ENCODE data around the gene KRT83.
"Not testable (repeated sequence)": the region's sequence is repeated elsewhere in the genome, so short reads cannot be mapped to it uniquely, and the experiment has no call there.

Gene KRT83

GRCh38 chr12:52286857-52287785, 34.1 kb downstream of the KRT83 start:
- not testable (repeated sequence) for DNase-seq (ENCODE audit: low spot score)

GRCh38 chr12:52285851-52286530, 35.2 kb downstream of the KRT83 start:
- no peak for DNase-seq (ENCODE audit: low spot score)

- DNase-seq (ENCODE audit: low spot score), result no peak
Measured at GRCh38 chr12:52285172-52285745, 35.9 kb downstream of the KRT83 start.

- no peak for DNase-seq (ENCODE audit: low spot score)
Measured at GRCh38 chr12:52284562-52285171, 36.5 kb downstream of the KRT83 start.

GRCh38 chr12:52280796-52281560, 40.2 kb downstream of the KRT83 start:
- DNase-seq (ENCODE audit: low spot score), result no peak

GRCh38 chr12:52280319-52280795, 40.8 kb downstream of the KRT83 start:
- no peak for DNase-seq (ENCODE audit: low spot score)

GRCh38 chr12:52279422-52280318, 41.5 kb downstream of the KRT83 start:
- no peak for DNase-seq (ENCODE audit: low spot score)

- peak; percentile 60 for DNase-seq (ENCODE audit: low spot score)
Measured at GRCh38 chr12:52278575-52279421, 42.4 kb downstream of the KRT83 start.

- no peak for DNase-seq (ENCODE audit: low spot score)
Measured at GRCh38 chr12:52277486-52278245, 43.5 kb downstream of the KRT83 start.

- no peak for DNase-seq (ENCODE audit: low spot score)
Measured at GRCh38 chr12:52275686-52276085, 45.5 kb downstream of the KRT83 start.

- no peak for DNase-seq (ENCODE audit: low spot score)
Measured at GRCh38 chr12:52274521-52275120, 46.6 kb downstream of the KRT83 start, which contains the start of gene KRT86. KRT86 (plus strand) TSS chr12:52274645; CDS start chr12:52301917, 27,272 bp downstream.

GRCh38 chr12:52271158-52271557, 50.0 kb downstream of the KRT83 start:
- no peak for DNase-seq (ENCODE audit: low spot score)

- DNase-seq (ENCODE audit: low spot score), result no peak
Measured at GRCh38 chr12:52270541-52271070, 50.6 kb downstream of the KRT83 start.

GRCh38 chr12:52268212-52268611, 53.0 kb downstream of the KRT83 start:
- DNase-seq (ENCODE audit: low spot score), result no peak

GRCh38 chr12:52267699-52268098, 53.5 kb downstream of the KRT83 start:
- no peak for DNase-seq (ENCODE audit: low spot score)

- DNase-seq (ENCODE audit: low spot score), result no peak
Measured at GRCh38 chr12:52267266-52267665, 53.9 kb downstream of the KRT83 start.

- DNase-seq (ENCODE audit: low spot score), result no peak
Measured at GRCh38 chr12:52266514-52266913, 54.7 kb downstream of the KRT83 start.

- DNase-seq (ENCODE audit: low spot score), result no peak
Measured at GRCh38 chr12:52264435-52264825, 56.8 kb downstream of the KRT83 start.
